ENCODE measurements around the gene TRDMT1. TPM values are rescaled to one million over a fixed set of nuclear protein-coding genes. Genes with fewer than 3 reads are reported as not detected.

TRDMT1 gene
- total RNA-seq, 4 donors from 2014 or later = 29.4 to 39.7 (median 31.7) TPM

DNA sequence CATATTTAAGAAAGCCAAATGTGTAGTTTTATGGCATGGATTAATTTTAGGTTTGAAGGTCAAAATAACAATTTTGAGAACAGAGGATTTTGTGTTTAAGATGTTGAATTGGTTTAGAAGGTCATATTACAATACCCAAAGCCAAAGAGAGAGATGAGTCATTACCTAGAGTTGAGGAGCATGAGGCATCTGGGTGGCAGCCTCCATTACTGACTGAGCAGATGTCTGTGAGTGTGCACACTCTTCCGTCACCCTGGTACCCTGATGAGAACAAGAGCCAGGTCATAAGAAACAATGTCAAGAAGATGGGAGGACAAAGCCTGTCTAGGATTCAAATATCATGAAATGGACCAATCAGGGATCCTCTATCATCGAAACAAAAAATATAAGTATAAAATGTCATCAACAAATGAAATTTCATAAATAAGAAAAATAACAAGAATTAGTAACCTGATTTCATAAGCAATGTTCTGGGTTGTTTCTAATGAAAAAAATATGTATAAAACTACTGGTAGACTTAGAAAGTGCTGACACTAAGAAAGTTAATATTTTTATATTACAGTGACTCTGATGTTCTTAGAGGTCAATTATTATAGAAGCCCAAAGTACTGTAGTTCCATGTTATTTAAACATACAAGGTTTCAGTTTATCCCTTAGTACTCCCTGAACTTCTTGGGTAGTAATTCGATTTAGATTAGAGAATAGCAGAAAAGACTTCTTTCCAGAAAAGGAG lies 91.8 kb downstream of the TRDMT1 start:
- 93 to 96% methylated on average over 3 of the region's 3 CpGs for WGBS, 2 donors
- no peaks in the 10 kb centered on the region for H3K36me3 ChIP-seq

DNA sequence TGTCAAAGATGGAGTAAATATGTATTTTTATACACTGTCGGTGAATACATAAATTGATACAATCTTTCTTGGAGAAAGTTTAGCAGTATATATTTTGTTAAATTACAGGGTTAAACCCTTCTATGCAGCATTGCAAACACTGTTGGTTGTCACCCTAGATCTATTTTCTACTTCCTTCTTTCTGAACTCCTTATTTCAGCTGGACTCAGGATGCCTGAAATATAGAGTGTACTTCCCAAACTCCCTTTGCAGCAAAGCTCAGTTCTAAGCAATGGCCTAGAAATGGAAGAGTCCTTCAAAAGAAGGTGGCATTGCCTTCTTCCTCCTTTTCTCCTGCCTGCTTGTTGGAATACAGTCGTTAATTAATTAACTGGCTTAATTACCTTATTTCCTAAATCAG lies 92.4 kb downstream of the TRDMT1 start:
- H3K4me3 ChIP-seq (replicated peaks in 1 of 3) = no peak overlapping the region
- no peak for DNase-seq
- no peaks in the 10 kb centered on the region for H3K9me3 ChIP-seq
- WGBS, 2 donors = 90 to 95% methylated on average over 2 of the region's 2 CpGs
- TF ChIP-seq, protein P1, sequence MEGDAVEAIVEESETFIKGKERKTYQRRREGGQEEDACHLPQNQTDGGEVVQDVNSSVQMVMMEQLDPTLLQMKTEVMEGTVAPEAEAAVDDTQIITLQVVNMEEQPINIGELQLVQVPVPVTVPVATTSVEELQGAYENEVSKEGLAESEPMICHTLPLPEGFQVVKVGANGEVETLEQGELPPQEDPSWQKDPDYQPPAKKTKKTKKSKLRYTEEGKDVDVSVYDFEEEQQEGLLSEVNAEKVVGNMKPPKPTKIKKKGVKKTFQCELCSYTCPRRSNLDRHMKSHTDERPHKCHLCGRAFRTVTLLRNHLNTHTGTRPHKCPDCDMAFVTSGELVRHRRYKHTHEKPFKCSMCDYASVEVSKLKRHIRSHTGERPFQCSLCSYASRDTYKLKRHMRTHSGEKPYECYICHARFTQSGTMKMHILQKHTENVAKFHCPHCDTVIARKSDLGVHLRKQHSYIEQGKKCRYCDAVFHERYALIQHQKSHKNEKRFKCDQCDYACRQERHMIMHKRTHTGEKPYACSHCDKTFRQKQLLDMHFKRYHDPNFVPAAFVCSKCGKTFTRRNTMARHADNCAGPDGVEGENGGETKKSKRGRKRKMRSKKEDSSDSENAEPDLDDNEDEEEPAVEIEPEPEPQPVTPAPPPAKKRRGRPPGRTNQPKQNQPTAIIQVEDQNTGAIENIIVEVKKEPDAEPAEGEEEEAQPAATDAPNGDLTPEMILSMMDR (IDR thresholded peaks at IDR 0.05) = no peak
- no peak for TF ChIP-seq POLR2A (IDR thresholded peaks at IDR 0.05)
- H3K27ac ChIP-seq = no peak overlapping the region
- no peaks in the 10 kb centered on the region for H3K4me1 ChIP-seq
- H3K36me3 ChIP-seq = no peaks in the 10 kb centered on the region
- H3K27me3 ChIP-seq = no peaks in the 10 kb centered on the region
- intact Hi-C loops (cut with DNase I) = no loop called here

More for the DNA sequence above, 91.8 kb downstream of the TRDMT1 start:
- H3K4me1 ChIP-seq = no peaks in the 10 kb centered on the region
- intact Hi-C loops (cut with DNase I) = no loop called here
- H3K4me3 ChIP-seq (replicated peaks in 1 of 3) = no peak overlapping the region
- DNase-seq = no peak
- H3K9me3 ChIP-seq = no peaks in the 10 kb centered on the region
- no peaks in the 10 kb centered on the region for H3K27me3 ChIP-seq
- TF ChIP-seq, protein P1 (IDR thresholded peaks at IDR 0.05) = no peak
- no peak for TF ChIP-seq POLR2A (IDR thresholded peaks at IDR 0.05)
- no peak overlapping the region for H3K27ac ChIP-seq

DNA sequence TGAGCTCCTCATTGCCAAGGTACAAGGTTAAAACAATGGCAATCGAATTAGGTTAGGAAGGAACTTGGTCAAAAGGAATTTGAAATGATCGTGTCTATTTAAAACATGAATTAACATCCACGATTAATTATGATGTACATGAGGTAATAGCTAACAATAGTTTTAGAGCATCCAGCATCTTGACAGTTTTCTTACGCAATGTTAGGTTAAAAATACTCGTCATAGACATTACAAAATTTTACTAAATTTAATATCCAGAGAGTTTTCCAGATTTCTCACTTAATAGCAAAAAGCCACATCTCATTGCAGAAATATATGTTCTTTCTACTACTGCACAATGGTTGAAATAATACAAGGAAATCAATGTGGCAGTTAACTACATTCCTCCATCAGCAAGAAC lies 94.5 kb downstream of the TRDMT1 start:
- 93 to 94% methylated on average over 5 of the region's 5 CpGs for WGBS, 2 donors
- TF ChIP-seq POLR2A (IDR thresholded peaks at IDR 0.05) = no peak
- TF ChIP-seq, protein P1 (IDR thresholded peaks at IDR 0.05) = no peak
- H3K36me3 ChIP-seq = no peaks in the 10 kb centered on the region
- H3K27me3 ChIP-seq = no peaks in the 10 kb centered on the region
- no peaks in the 10 kb centered on the region for H3K9me3 ChIP-seq
- H3K27ac ChIP-seq = no peak overlapping the region
- no peak for DNase-seq
- no peak overlapping the region for H3K4me3 ChIP-seq (replicated peaks in 1 of 3)
- H3K4me1 ChIP-seq = no peaks in the 10 kb centered on the region
- intact Hi-C loops (cut with DNase I) = no loop called here

DNA sequence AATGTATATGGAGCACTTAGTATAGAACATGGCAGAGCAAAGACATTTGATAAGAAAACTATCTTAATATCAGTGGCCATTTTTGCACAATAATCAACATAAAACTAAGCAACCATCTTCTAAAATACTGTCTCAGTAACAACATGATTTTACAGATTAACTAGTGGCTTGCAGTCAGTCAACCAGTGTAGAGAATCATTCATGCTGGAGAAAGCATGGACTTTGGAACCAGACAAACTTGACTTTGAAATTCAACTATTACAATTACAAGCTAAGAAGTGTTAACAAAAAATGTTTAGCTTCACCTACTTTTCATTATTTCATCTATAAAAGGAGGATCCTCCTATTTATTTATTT lies 99.6 kb downstream of the TRDMT1 start:
- no peaks in the 10 kb centered on the region for H3K36me3 ChIP-seq
- H3K4me3 ChIP-seq (replicated peaks in 1 of 3) = no peak overlapping the region
- no peaks in the 10 kb centered on the region for H3K27me3 ChIP-seq
- no peaks in the 10 kb centered on the region for H3K4me1 ChIP-seq
- TF ChIP-seq POLR2A (IDR thresholded peaks at IDR 0.05) = no peak
- TF ChIP-seq, protein P1 (IDR thresholded peaks at IDR 0.05) = no peak
- H3K9me3 ChIP-seq = no peaks in the 10 kb centered on the region
- intact Hi-C loops (cut with DNase I) = no loop called here
- no peak for DNase-seq
- H3K27ac ChIP-seq = peak overlapping the region in 2 of 3 donors; percentile 22 to 41

DNA sequence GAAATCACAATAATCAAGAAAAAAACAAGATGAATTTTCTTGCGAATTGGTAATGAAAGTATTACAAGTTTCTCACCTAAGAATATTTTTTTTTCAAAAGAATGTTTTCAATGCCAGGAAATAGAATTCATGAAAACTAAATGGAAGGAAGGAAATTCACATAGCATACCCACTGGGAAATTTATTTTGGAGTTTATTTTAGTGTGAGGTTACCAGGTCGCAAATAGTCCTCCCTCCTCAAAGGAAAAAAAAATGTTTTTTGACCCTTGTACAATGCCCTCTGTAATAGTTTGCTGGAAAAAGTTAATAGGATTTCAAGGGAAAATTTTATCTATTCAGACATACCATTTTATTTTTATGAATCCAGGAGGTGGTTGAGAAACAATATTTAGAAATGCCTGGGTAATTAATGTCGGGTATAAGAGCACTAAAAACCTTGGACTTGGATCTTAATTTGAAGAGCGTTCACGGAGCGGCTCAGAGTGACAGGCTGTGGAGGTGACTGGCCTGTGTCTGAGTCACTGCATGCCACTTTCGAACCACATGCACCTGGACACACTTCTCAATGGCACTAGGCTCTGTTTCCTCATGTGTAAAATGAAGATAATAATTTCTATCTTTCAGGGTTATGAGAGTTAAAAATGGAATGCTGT lies 100.1 kb downstream of the TRDMT1 start:
- no peaks in the 10 kb centered on the region for H3K27me3 ChIP-seq
- no peaks in the 10 kb centered on the region for H3K4me1 ChIP-seq
- WGBS, 2 donors = 70 to 79% methylated on average over 7 of the region's 7 CpGs
- peak in 1 of 2 donors; percentile 30 for DNase-seq
- TF ChIP-seq, protein P1 (IDR thresholded peaks at IDR 0.05) = no peak
- no peak for TF ChIP-seq POLR2A (IDR thresholded peaks at IDR 0.05)
- no peak overlapping the region for H3K4me3 ChIP-seq (replicated peaks in 1 of 3)
- no peaks in the 10 kb centered on the region for H3K36me3 ChIP-seq
- intact Hi-C loops (cut with DNase I) = no loop called here
- peak overlapping the region in 2 of 3 donors; percentile 22 to 41 for H3K27ac ChIP-seq
- no peaks in the 10 kb centered on the region for H3K9me3 ChIP-seq

Data from thyroid gland (tissue), 4 donors.